Mucosa of descending colon (tissue), 3 donors: ENCODE data around the gene AHNAK2. TPM values are rescaled to one million over a fixed set of nuclear protein-coding genes. Genes with fewer than 3 reads are reported as not detected.
A peak's percentile ranks its signal among the peaks of the same experiment; 100 is the strongest.

Experiments used
- ATAC-seq: fragments of 200-7000 bp; cut with Tn5 transposase; one replicate; pipeline ENCODE4 v1.9.1; 2020; ENCODE audit warnings: mild to moderate bottlenecking, moderate library complexity
- DNase-seq, 3 donors: peaks; one replicate each; pipeline ENCODE4 v3.0.0-alpha.2; 2020
- H3K36me3 ChIP-seq: fragments of 200-600 bp; one replicate; pipeline ENCODE4 v1.8.0; 2021; ENCODE audit warnings: low read depth, mild to moderate bottlenecking
- H3K4me1 ChIP-seq: fragments of 200-600 bp; one replicate; pipeline ENCODE4 v1.8.0; 2021; ENCODE audit warnings: low read depth, mild to moderate bottlenecking
- H3K4me3 ChIP-seq: fragments of 200-600 bp; one replicate; pipeline ENCODE4 v1.8.0; 2021; ENCODE audit warnings: mild to moderate bottlenecking
- H3K9me3 ChIP-seq: fragments of 200-600 bp; one replicate; pipeline ENCODE4 v1.8.0; 2021; ENCODE audit warnings: mild to moderate bottlenecking
- CTCF ChIP-seq: fragments of 200-600 bp; IDR thresholded peaks from one replicate; pipeline ENCODE4 v1.8.0; 2022; ENCODE audit warnings: antibody characterized with exemption, mild to moderate bottlenecking
- intact Hi-C, 2 donors: fragments of 100-400 bp; cut with DNase I in 1 of 2; cut with micrococcal nuclease in 1 of 2; formaldehyde crosslinking; loops; one replicate each; pipeline versions ENCODE4 v1.11.0 to v1.11.1; 2022; cut with DNase I, micrococcal nuclease
- total RNA-seq, 3 donors: library from RNA; stranded (reverse); fragmentation: NEBNext Ultra II Directional in 2 of 3; extraction: Animal tissue kit (Norgen Biotek cat#: 25700) in 2 of 3; gene quantifications; one replicate each; pipeline versions ENCODE4 v1.2.1 to v1.2.4, GENCODE V29; 2021 to 2023
- donor health status: DM: no; HTN: no; CAD: no; lungs with moderate emphysema.
- donor health status: DM: no; HTN: no; CAD: no.
- donor health status: DM: no; HTN: yes; CAD: no.

Gene AHNAK2
- total RNA-seq, 3 donors from 2014 or later: 4.6 to 145 (median 20.3) TPM

- no peak for TF ChIP-seq CTCF
- no peaks in the 10 kb centered on the region for H3K9me3 ChIP-seq
- ATAC-seq: no peak
- no peak for DNase-seq
- intact Hi-C loops: no loop called here
- H3K4me1 ChIP-seq: peaks cover 4% of the 10 kb centered on the region
- no peak overlapping the region for H3K4me3 ChIP-seq
- H3K36me3 ChIP-seq: no peaks in the 10 kb centered on the region
Observed at GRCh38 chr14:104989236-104989950, 11.2 kb upstream of the AHNAK2 start.

- no peak overlapping the region for H3K4me3 ChIP-seq
- intact Hi-C loops: no loop called here
- no peak for TF ChIP-seq CTCF
- ATAC-seq (no peak), DNase-seq (peak; percentile 12 to 49 (median 37))
- H3K36me3 ChIP-seq: no peaks in the 10 kb centered on the region
- no peaks in the 10 kb centered on the region for H3K9me3 ChIP-seq
- H3K4me1 ChIP-seq: peaks cover 4% of the 10 kb centered on the region
Observed at GRCh38 chr14:104986487-104987164, 8.5 kb upstream of the AHNAK2 start.

DNA sequence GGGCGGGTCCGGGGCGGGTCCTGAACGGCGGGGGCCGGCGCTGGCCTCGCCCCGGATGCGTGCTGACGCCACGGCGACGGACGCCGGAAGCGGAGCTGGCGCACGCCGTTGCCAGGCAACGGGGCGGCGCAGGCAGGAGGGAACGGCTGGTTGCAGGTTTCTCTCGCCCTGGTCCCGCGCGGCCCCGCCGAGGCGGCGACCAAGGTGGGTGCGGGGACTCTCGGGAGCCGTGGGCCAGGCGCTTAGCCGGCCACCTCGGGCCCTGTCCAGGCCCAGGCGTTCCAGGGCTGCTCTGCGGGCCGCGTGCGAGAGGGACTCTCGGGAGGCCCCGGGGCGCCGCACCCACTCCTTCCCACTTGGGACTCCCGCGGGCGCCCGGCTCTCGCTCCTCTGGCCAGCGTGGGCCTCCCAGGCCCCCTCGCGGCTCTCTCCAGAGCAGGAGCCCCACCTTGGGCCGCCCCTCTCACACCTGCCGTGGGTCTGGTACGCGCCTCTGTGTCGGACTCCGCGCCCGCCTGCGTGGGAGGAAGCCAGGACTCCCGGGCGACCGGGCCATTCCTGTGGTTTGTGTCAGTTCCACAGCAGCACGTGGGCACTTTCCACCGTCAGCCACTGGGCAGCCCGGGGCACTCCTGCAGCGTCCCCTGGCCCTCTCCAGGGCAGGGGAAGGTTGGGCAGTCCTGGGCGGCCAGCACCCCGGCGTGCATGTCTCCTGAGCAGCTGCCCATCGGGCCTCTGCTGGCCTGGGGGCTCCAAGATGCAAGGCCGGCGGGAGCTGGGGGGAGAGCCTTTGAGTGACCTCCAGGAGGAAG is 7.7 kb upstream of the AHNAK2 start, which contains the start of gene CLBA1:
TSS of gene CLBA1 (plus strand) at position 114 of the 812 bp plus-strand sequence. CDS start at position 758, 644 bp downstream.
- intact Hi-C loops: no loop called here

GRCh38 chr14:104984056-104984894 is 6.1 kb upstream of the AHNAK2 start:
- Histone ChIP-seq H3K4me3 (no peak overlapping the region), H3K36me3 (no peaks in the 10 kb centered on the region), H3K4me1 (peaks cover 4% of the 10 kb centered on the region), H3K9me3 (no peaks in the 10 kb centered on the region)
- intact Hi-C loops: no loop called here
- TF ChIP-seq CTCF: no peak
- ATAC-seq: no peak
- DNase-seq: no peak

More for the DNA sequence above, 7.7 kb upstream of the AHNAK2 start, which contains the start of gene CLBA1:
- Histone ChIP-seq H3K36me3 (no peaks in the 10 kb centered on the region), H3K4me1 (peaks cover 4% of the 10 kb centered on the region), H3K4me3 (peak within 1 kb of the TSS; percentile 42), H3K9me3 (no peaks in the 10 kb centered on the region)
- no peak for TF ChIP-seq CTCF
- ATAC-seq (peak; percentile 97), DNase-seq (peak; percentile 88 to 94 (median 93))

DNA sequence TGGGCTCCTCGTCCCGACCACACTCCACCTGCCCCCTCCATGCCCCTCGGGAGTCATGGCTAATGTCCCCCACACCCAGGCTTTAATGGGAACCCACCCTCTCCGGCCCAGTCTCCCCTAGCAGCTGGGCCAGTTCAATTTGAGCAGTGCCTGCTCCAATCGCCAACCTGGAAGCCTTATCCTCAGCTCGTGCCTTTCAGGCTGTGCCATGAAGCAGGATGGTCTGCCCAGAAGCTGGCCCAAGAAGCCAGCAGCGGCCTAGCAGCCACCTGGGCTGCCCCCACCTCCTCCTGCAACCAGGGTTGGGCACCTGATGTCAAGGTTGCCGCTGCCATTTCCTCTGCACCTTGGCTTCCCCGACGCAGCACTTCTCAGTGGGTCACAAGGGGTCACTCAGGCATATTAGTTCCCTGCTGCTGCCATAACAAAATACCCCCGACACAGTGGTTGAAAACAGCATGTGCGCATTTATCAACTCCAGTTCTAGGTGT is 5.1 kb upstream of the AHNAK2 start:
- intact Hi-C loops: no loop called here
- Histone ChIP-seq H3K36me3 (no peaks in the 10 kb centered on the region), H3K4me3 (no peak overlapping the region), H3K4me1 (peaks cover 7% of the 10 kb centered on the region), H3K9me3 (no peaks in the 10 kb centered on the region)
- DNase-seq: no peak
- ATAC-seq: no peak
- TF ChIP-seq CTCF: no peak
